OCI-LY3 (cell line): Measurements from ENCODE around the gene REG3G.

Source experiments
- H2AFZ ChIP-seq: fragments of 200-600, 300-600 bp; shearing (Covaris generic); 2 replicates; pipeline ENCODE4 v1.6.0; 2014; ENCODE audit warnings: antibody characterized with exemption, low read depth, low read length
- H3K27ac ChIP-seq: fragments of 200-600, 300-600 bp; sonication (generic); 2 replicates; pipeline ENCODE4 v1.5.1; 2014; ENCODE audit warnings: mild to moderate bottlenecking, low read length, moderate library complexity, mixed read lengths
- H3K27me3 ChIP-seq: fragments of 200-600, 300-600 bp; sonication (generic); 2 replicates; pipeline ENCODE4 v1.6.1; 2014; ENCODE audit warnings: low read depth, low read length, mixed read lengths
- H3K36me3 ChIP-seq: fragments of 200-600, 300-600 bp; sonication (generic); replicated peaks from 2 replicates; pipeline ENCODE3; 2014; ENCODE audit warnings: low read depth, low read length, mixed read lengths
- H3K4me1 ChIP-seq: fragments of 300-600, 200-600 bp; sonication (generic); 2 replicates; pipeline ENCODE4 v1.6.1; 2014; ENCODE audit warnings: low read length, mixed read lengths
- H3K4me2 ChIP-seq: fragments of 200-600, 300-600 bp; sonication (generic); 2 replicates; pipeline ENCODE4 v1.6.1; 2014; ENCODE audit warnings: low read length, mixed read lengths
- H3K4me3 ChIP-seq: fragments of 300-600, 200-600 bp; sonication (generic); 2 replicates; pipeline ENCODE4 v1.5.1; 2014; ENCODE audit warnings: antibody characterized with exemption, mild to moderate bottlenecking, low read length, moderate library complexity
- H3K79me2 ChIP-seq: fragments of 300-600, 200-600 bp; shearing (Covaris generic); 2 replicates; pipeline ENCODE4 v1.6.1; 2014; ENCODE audit warnings: mild to moderate bottlenecking, low read length, mixed read lengths
- H3K9ac ChIP-seq: fragments of 300-600, 200-600 bp; shearing (Covaris generic); 2 replicates; pipeline ENCODE4 v1.6.0; 2014; ENCODE audit warnings: mild to moderate bottlenecking, low read length, moderate library complexity
- H3K9me3 ChIP-seq: fragments of 200-600, 300-600 bp; shearing (Covaris generic); 2 replicates; pipeline ENCODE4 v1.6.1; 2014; ENCODE audit warnings: low read length, mixed read lengths; ENCODE audit not compliant: insufficient read depth
- H4K20me1 ChIP-seq: fragments of 200-600, 300-600 bp; sonication (generic); 2 replicates; pipeline ENCODE4 v1.6.1; 2016; ENCODE audit warnings: low read length, mixed read lengths; ENCODE audit not compliant: insufficient read depth
- EZH2phosphoT487 ChIP-seq: fragments of 200-600 bp; shearing (Covaris generic); IDR thresholded peaks from 2 replicates; pipeline ENCODE4 v1.6.1; 2018; ENCODE audit warnings: antibody characterized with exemption, mixed run types, low read depth
- TF ChIP-seq, protein P1 (sequence below): fragments of 200-600, 300-600 bp; sonication (generic); IDR thresholded peaks from 2 replicates; pipeline ENCODE4 v1.5.1; 2014; ENCODE audit warnings: antibody characterized with exemption, low read length, low read depth

The REG3G gene

DNA sequence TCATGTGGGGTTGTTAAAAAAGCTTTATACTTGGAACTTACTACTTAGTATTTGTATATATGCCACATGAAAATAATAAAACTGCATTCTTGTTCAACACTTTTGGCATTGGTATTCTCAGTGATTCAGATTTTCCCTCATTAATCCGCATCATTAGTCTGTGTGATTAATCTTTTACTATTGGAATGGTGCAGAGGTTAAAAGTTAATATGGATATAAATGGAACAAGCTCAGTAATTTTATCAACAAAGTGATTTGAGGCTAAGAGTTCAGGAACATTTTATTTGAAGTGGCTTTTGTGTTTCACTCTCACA lies 45.4 kb upstream of the REG3G start:
- Histone ChIP-seq H4K20me1 (no peaks in the 10 kb centered on the region), H3K4me3 (peak overlapping the region; percentile 66; the same call in 1 of the 2 replicates), H3K4me2 (peak overlapping the region; percentile 71), H3K4me1 (peaks cover 52% of the 10 kb centered on the region), H3K9ac (no peak overlapping the region), H2AFZ (no peak overlapping the region), H3K27me3 (no peaks in the 10 kb centered on the region), H3K79me2 (no peaks in the 10 kb centered on the region), H3K27ac (no peak overlapping the region), H3K9me3 (no peaks in the 10 kb centered on the region), H3K36me3 (no peaks in the 10 kb centered on the region)
- TF ChIP-seq, protein P1, sequence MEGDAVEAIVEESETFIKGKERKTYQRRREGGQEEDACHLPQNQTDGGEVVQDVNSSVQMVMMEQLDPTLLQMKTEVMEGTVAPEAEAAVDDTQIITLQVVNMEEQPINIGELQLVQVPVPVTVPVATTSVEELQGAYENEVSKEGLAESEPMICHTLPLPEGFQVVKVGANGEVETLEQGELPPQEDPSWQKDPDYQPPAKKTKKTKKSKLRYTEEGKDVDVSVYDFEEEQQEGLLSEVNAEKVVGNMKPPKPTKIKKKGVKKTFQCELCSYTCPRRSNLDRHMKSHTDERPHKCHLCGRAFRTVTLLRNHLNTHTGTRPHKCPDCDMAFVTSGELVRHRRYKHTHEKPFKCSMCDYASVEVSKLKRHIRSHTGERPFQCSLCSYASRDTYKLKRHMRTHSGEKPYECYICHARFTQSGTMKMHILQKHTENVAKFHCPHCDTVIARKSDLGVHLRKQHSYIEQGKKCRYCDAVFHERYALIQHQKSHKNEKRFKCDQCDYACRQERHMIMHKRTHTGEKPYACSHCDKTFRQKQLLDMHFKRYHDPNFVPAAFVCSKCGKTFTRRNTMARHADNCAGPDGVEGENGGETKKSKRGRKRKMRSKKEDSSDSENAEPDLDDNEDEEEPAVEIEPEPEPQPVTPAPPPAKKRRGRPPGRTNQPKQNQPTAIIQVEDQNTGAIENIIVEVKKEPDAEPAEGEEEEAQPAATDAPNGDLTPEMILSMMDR: no peak
- TF ChIP-seq EZH2phosphoT487: no peak

DNA sequence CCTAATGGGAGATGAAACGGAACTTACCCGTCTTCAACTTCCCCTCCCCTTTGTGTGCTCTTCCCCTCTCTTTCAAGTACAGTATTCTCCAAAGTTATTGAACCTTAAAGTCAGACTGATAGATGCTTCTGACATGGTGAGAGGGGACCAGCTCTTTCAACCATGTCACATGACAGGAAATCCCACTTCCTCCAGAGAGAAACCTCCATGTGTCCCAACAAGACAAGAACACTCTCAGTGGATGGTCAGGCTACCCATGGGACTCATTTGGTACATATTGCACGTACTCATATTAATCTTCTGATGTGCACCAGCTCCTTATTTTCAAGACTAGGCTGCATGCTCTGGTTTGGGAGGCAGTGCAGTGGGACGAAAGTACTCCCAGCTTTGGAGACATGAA lies 44.6 kb upstream of the REG3G start:
- H4K20me1 ChIP-seq: no peaks in the 10 kb centered on the region
- no peaks in the 10 kb centered on the region for H3K27me3 ChIP-seq
- no peak overlapping the region for H3K9ac ChIP-seq
- peak overlapping the region; percentile 66; the same call in 1 of the 2 replicates for H3K4me3 ChIP-seq
- no peak overlapping the region for H3K27ac ChIP-seq
- H3K4me2 ChIP-seq: peak overlapping the region; percentile 71
- H3K79me2 ChIP-seq: no peaks in the 10 kb centered on the region
- no peaks in the 10 kb centered on the region for H3K9me3 ChIP-seq
- peaks cover 52% of the 10 kb centered on the region for H3K4me1 ChIP-seq
- no peak overlapping the region for H2AFZ ChIP-seq
- TF ChIP-seq EZH2phosphoT487: no peak
- TF ChIP-seq, protein P1: no peak
- no peaks in the 10 kb centered on the region for H3K36me3 ChIP-seq

DNA sequence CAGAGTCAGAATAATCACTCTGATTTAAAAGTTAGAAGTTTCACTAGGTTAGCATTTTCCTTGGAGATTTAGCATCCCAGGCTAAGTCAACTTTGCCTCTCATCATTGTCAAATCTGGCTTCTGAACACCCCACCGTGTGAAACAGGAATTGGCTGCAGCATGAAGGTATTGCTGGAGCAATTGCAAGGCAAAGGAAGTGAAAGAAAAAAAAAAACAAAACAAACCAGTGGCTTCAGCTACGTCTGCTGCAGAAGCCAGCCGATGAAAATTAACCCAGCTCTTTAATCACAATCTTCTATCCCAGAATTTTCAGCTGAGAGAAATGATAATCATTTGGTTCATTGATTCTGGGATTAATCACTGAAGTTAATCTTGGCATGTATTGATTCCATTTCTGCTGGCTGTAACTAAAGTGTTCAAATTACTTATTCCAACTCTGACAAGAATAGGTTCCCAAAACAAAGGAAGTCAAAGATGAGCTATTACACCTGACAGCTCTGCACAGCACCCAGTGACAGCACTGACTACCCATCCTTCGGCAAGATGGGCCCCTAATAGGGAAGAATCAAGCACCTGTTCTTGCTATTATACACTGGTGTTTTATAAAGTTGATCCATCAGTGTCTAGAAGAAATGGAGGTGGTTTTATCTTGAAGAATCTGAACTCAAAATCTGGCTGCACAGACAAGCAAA lies 42.7 kb upstream of the REG3G start:
- Histone ChIP-seq H3K4me1 (peaks cover 44% of the 10 kb centered on the region), H3K27ac (no peak overlapping the region), H3K79me2 (no peaks in the 10 kb centered on the region), H4K20me1 (no peaks in the 10 kb centered on the region), H3K9me3 (no peaks in the 10 kb centered on the region), H3K4me2 (peak overlapping the region; percentile 18; the same call in 1 of the 2 replicates), H3K36me3 (no peaks in the 10 kb centered on the region), H3K9ac (no peak overlapping the region), H3K27me3 (no peaks in the 10 kb centered on the region), H3K4me3 (no peak overlapping the region), H2AFZ (no peak overlapping the region)
- no peak for TF ChIP-seq EZH2phosphoT487
- TF ChIP-seq, protein P1: no peak

DNA sequence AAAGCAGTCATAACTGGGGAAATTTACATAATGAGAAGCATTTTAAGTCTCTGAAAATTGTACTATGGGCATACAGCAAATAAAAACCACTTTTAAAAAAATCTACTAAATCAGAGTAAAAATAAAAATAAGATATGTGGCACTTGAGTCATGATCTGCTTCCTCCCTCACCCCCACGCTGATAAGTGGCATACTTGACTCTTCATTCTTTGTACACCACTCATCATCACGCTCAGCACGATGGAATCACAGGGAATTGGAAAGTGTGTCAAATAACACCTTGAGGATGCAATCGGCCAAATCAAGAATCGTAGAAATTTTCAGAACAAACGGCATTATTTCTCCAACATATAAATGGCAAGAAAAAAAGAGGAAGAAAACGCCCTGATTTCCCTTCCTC lies 41.1 kb upstream of the REG3G start:
- H2AFZ ChIP-seq: no peak overlapping the region
- H3K27me3 ChIP-seq: no peaks in the 10 kb centered on the region
- no peak overlapping the region for H3K9ac ChIP-seq
- H3K36me3 ChIP-seq: no peaks in the 10 kb centered on the region
- H4K20me1 ChIP-seq: no peaks in the 10 kb centered on the region
- no peak for TF ChIP-seq EZH2phosphoT487
- TF ChIP-seq, protein P1: no peak
- no peak overlapping the region for H3K4me2 ChIP-seq
- H3K4me3 ChIP-seq: no peak overlapping the region
- H3K79me2 ChIP-seq: no peaks in the 10 kb centered on the region
- H3K27ac ChIP-seq: no peak overlapping the region
- H3K9me3 ChIP-seq: no peaks in the 10 kb centered on the region
- H3K4me1 ChIP-seq: peaks cover 30% of the 10 kb centered on the region
